PC-9 (cell line): ENCODE results near the gene GPD1L. TPM values are rescaled to one million over a fixed set of nuclear protein-coding genes. Genes with fewer than 3 reads are reported as not detected.

Source experiments
- BruUV-seq: library from RNA; stranded (reverse); fragments of 400-500 nt; replicated peaks from 2 replicates; lab custom pipeline; 2021; lab: Mats Ljungman, UMichigan
- CTCF ChIA-PET: fragments of 300-600 bp; sonication (Branson Sonifier 250); formaldehyde crosslinking; loops from one replicate; lab custom pipeline; 2022; ENCODE audit warnings: antibody characterized with exemption; lab: Charles Lee
- POLR2A ChIA-PET: fragments of 300-600 bp; sonication (Branson Sonifier 250); formaldehyde crosslinking; loops from one replicate; lab custom pipeline; 2022; ENCODE audit warnings: antibody characterized with exemption; ENCODE audit not compliant: unreplicated experiment; lab: Charles Lee
- DNase-seq, 2 experiments: peaks; one replicate each; pipeline versions ENCODE4 v3.0.0 to v3.0.0-alpha.2; 2015 to 2022; ENCODE audit warnings: mixed read lengths in 1 of 2
- H2AFZ ChIP-seq: fragments of 200-600 bp; sonication (generic); 2 replicates; pipeline ENCODE4 v1.8.1; 2017; ENCODE audit warnings: antibody characterized with exemption
- H3F3A ChIP-seq: fragments of 200-600 bp; sonication (generic); 2 replicates; pipeline ENCODE4 v1.8.1; 2017; ENCODE audit warnings: antibody characterized with exemption, mild to moderate bottlenecking, low read depth; ENCODE audit not compliant: insufficient read depth
- H3K27ac ChIP-seq: fragments of 200-600 bp; sonication (generic); 2 replicates; pipeline ENCODE4 v1.6.1; 2016; ENCODE audit warnings: mixed run types
- H3K27me3 ChIP-seq: fragments of 200-600 bp; sonication (generic); 2 replicates; pipeline ENCODE4 v1.6.1; 2016; ENCODE audit warnings: low read depth, mixed run types; ENCODE audit not compliant: insufficient read depth
- H3K36me3 ChIP-seq: fragments of 200-600 bp; sonication (generic); 2 replicates; pipeline ENCODE4 v1.6.1; 2016; ENCODE audit warnings: low read depth, mixed run types
- H3K4me1 ChIP-seq: fragments of 200-600 bp; sonication (generic); replicated peaks from 2 replicates; pipeline ENCODE4 v1.6.1; 2016; ENCODE audit warnings: mixed run types; ENCODE audit not compliant: insufficient read depth
- H3K4me2 ChIP-seq: fragments of 200-600 bp; sonication (generic); 2 replicates; pipeline ENCODE4 v1.6.1; 2017; ENCODE audit warnings: mixed run types
- H3K4me3 ChIP-seq: fragments of 200-600 bp; sonication (generic); 2 replicates; pipeline ENCODE4 v1.6.1; 2016; ENCODE audit warnings: mixed run types
- H3K79me2 ChIP-seq: fragments of 200-600 bp; sonication (generic); 2 replicates; pipeline ENCODE4 v1.6.1; 2017; ENCODE audit warnings: low read depth, mixed run types
- H3K9me2 ChIP-seq: fragments of 200-600 bp; sonication (generic); 2 replicates; pipeline ENCODE4 v1.8.1; 2017; ENCODE audit warnings: mild to moderate bottlenecking; ENCODE audit not compliant: insufficient read depth
- H3K9me3 ChIP-seq: fragments of 200-600 bp; sonication (generic); 2 replicates; pipeline ENCODE4 v1.8.1; 2016; ENCODE audit warnings: low read depth; ENCODE audit not compliant: insufficient read depth
- H4K20me1 ChIP-seq: fragments of 200-600 bp; sonication (generic); 2 replicates; pipeline ENCODE4 v1.8.1; 2017; ENCODE audit not compliant: insufficient read depth
- EZH2 ChIP-seq: fragments of 200-600 bp; sonication (generic); IDR thresholded peaks from 2 replicates; pipeline ENCODE4 v1.8.0; 2017; ENCODE audit warnings: antibody characterized with exemption, low read depth
- intact Hi-C: fragments of 100-400 bp; cut with micrococcal nuclease; formaldehyde crosslinking; loops from one replicate; pipeline ENCODE4 v1.10.0; 2022; ENCODE audit not compliant: unreplicated experiment
- total RNA-seq: library from RNA; stranded (reverse); gene quantifications from 2 replicates; pipeline ENCODE4 v1.2.3, GENCODE V29; 2021
- TF ChIP-seq, protein P1 (sequence below): fragments of 200-600 bp; sonication (generic); conservative IDR thresholded peaks from 2 replicates; pipeline ENCODE4 v1.6.1; 2017; ENCODE audit warnings: mixed run types, antibody characterized with exemption, mild to moderate bottlenecking, moderate library complexity

The GPD1L gene
- total RNA-seq, 1 experiment from 2014 or later = 10.3 TPM

DNA sequence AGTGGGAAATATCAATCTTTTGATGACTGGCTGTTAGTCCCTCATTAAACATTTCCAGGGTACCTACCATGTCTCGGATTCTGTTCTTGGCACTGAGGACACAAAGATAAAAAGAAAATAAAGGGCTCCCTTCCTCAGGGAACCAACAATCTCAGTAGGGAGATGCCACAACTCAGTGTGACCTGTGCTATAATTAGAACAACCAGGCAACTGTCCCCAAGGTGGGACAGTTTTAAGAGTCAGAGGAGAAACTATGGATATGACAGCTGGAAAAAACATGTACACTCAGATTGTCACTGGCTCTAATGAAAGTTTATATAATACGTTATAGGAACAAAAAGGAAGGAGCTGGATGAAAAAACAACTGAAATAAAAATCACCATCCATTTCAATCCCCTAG, 108.8 kb downstream of the GPD1L start:
- no peaks in the 10 kb centered on the region for H4K20me1 ChIP-seq
- H3K4me1 ChIP-seq = no peaks in the 10 kb centered on the region
- no peak overlapping the region for H3K27ac ChIP-seq
- H3K4me2 ChIP-seq = no peak overlapping the region
- H3K27me3 ChIP-seq = no peaks in the 10 kb centered on the region
- H3K9me2 ChIP-seq = no peaks in the 10 kb centered on the region
- no peaks in the 10 kb centered on the region for H3K9me3 ChIP-seq
- POLR2A ChIA-PET = no interaction called here
- H3K36me3 ChIP-seq = no peaks in the 10 kb centered on the region
- no peak overlapping the region for H2AFZ ChIP-seq
- TF ChIP-seq EZH2 = no peak
- TF ChIP-seq, protein P1, sequence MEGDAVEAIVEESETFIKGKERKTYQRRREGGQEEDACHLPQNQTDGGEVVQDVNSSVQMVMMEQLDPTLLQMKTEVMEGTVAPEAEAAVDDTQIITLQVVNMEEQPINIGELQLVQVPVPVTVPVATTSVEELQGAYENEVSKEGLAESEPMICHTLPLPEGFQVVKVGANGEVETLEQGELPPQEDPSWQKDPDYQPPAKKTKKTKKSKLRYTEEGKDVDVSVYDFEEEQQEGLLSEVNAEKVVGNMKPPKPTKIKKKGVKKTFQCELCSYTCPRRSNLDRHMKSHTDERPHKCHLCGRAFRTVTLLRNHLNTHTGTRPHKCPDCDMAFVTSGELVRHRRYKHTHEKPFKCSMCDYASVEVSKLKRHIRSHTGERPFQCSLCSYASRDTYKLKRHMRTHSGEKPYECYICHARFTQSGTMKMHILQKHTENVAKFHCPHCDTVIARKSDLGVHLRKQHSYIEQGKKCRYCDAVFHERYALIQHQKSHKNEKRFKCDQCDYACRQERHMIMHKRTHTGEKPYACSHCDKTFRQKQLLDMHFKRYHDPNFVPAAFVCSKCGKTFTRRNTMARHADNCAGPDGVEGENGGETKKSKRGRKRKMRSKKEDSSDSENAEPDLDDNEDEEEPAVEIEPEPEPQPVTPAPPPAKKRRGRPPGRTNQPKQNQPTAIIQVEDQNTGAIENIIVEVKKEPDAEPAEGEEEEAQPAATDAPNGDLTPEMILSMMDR = no peak
- no peak overlapping the region for H3K4me3 ChIP-seq
- DNase-seq = no peak
- intact Hi-C loops = no loop called here
- CTCF ChIA-PET = no interaction called here
- no TSS peak for BruUV-seq
- H3F3A ChIP-seq = no peaks in the 10 kb centered on the region
- H3K79me2 ChIP-seq = no peaks in the 10 kb centered on the region

DNA sequence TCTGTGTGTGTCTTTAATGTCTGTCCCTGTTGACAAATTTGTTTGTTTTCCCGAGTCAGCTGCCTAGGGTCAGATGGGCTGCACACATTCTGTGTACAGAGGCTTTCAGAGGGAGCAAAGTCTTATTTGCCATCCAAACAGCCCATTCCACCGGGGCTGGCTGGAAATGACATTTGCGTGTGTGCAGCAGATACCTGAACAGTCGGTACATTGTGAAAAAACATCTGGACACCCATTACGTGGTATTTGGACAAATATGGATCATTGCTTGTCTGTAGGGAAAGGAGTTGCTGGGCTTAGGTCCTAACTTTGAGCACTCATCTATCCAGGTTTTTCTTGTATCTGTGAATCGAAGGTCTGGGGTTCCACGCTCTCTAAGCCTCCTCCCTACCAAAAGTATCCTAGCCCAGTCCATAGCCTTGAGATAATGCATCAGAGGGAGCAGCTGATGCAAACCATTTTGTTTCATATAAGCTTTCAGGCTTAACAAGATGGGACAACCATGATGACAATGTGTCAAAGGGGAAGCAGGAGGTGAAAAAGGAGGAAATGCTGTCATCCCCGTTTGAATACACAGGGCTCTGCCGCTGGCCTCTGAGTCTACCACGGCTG, 109.9 kb downstream of the GPD1L start:
- Histone ChIP-seq H3K9me2 (no peaks in the 10 kb centered on the region), H3F3A (no peaks in the 10 kb centered on the region), H3K4me3 (no peak overlapping the region), H4K20me1 (no peaks in the 10 kb centered on the region), H3K9me3 (no peaks in the 10 kb centered on the region), H3K79me2 (no peaks in the 10 kb centered on the region), H3K4me1 (no peaks in the 10 kb centered on the region), H3K27me3 (no peaks in the 10 kb centered on the region), H3K27ac (no peak overlapping the region), H3K36me3 (no peaks in the 10 kb centered on the region), H2AFZ (no peak overlapping the region), H3K4me2 (no peak overlapping the region)
- CTCF ChIA-PET = interaction anchor here (0.6 kb wide), 1 partner anchor 421 kb away, joined by 3 read pairs; no protein-coding TSS in a partner anchor
- TF ChIP-seq, protein P1 = no peak
- no peak for TF ChIP-seq EZH2
- DNase-seq = no peak
- POLR2A ChIA-PET = no interaction called here
- intact Hi-C loops = no loop called here
- BruUV-seq = no TSS peak

DNA sequence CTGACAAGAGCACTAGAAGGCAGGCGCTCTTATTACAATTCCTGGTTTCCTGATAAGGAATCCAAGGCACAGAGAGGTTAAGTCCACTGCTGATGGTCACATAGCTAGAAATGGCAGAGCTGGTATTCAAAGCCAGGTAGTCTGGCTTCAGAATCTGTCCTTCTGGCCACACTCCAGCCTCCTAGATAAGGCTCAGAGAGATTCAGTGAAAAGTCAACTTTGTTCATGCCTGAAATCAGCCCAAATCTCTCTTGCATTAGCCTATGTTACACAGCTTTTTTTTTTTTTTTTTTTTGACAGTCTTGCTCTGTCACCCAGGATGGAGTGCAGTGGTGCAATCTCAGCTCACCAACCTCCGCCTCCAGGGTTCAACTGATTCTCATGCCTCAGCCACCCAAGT, 110.9 kb downstream of the GPD1L start:
- H3K4me3 ChIP-seq = no peak overlapping the region

More for the DNA sequence above, 110.9 kb downstream of the GPD1L start:
- no peak overlapping the region for H2AFZ ChIP-seq
- no TSS peak for BruUV-seq
- H3F3A ChIP-seq = no peaks in the 10 kb centered on the region
- H4K20me1 ChIP-seq = no peaks in the 10 kb centered on the region
- H3K4me2 ChIP-seq = no peak overlapping the region
- no peaks in the 10 kb centered on the region for H3K79me2 ChIP-seq
- H3K9me3 ChIP-seq = no peaks in the 10 kb centered on the region
- no peak for TF ChIP-seq EZH2
- TF ChIP-seq, protein P1 = no peak
- intact Hi-C loops = no loop called here
- no peaks in the 10 kb centered on the region for H3K4me1 ChIP-seq
- CTCF ChIA-PET = no interaction called here
- no peak overlapping the region for H3K27ac ChIP-seq
- DNase-seq = no peak
- POLR2A ChIA-PET = no interaction called here
- H3K27me3 ChIP-seq = no peaks in the 10 kb centered on the region
- no peaks in the 10 kb centered on the region for H3K9me2 ChIP-seq
- H3K36me3 ChIP-seq = no peaks in the 10 kb centered on the region

Other genes with a start within 250 kb of the GPD1L start
- 42.0 and 56.9 TPM in 2 replicates for gene OSBPL10, start 125.4 kb upstream of the GPD1L start, total RNA-seq
- gene ZNF860, start 124.9 kb upstream of the GPD1L start, total RNA-seq = 2.6 and 5.3 TPM in 2 replicates
- gene CMTM8, start 132.1 kb downstream of the GPD1L start, total RNA-seq = 16.8 and 17.8 TPM in 2 replicates